ENCODE data around the gene ZGRF1.

The ZGRF1 gene, protein sequence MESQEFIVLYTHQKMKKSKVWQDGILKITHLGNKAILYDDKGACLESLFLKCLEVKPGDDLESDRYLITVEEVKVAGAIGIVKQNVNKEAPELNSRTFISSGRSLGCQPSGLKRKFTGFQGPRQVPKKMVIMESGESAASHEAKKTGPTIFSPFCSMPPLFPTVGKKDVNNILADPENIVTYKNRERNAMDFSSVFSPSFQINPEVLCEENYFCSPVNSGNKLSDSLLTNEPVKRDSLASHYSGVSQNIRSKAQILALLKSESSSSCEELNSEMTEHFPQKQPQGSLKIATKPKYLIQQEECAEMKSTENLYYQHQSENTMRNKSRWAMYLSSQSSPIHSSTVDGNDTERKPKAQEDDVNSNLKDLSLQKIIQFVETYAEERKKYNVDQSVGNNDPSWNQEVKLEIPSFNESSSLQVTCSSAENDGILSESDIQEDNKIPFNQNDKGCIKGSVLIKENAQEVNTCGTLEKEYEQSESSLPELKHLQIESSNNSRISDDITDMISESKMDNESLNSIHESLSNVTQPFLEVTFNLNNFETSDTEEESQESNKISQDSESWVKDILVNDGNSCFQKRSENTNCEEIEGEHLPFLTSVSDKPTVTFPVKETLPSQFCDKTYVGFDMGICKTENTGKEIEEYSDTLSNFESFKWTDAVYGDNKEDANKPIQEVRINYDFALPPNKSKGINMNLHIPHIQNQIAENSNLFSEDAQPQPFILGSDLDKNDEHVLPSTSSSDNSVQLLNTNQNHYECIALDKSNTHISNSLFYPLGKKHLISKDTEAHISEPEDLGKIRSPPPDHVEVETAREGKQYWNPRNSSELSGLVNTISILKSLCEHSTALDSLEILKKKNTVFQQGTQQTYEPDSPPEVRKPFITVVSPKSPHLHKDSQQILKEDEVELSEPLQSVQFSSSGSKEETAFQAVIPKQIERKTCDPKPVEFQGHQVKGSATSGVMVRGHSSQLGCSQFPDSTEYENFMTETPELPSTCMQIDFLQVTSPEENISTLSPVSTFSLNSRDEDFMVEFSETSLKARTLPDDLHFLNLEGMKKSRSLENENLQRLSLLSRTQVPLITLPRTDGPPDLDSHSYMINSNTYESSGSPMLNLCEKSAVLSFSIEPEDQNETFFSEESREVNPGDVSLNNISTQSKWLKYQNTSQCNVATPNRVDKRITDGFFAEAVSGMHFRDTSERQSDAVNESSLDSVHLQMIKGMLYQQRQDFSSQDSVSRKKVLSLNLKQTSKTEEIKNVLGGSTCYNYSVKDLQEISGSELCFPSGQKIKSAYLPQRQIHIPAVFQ (N-terminal part only)

DNA sequence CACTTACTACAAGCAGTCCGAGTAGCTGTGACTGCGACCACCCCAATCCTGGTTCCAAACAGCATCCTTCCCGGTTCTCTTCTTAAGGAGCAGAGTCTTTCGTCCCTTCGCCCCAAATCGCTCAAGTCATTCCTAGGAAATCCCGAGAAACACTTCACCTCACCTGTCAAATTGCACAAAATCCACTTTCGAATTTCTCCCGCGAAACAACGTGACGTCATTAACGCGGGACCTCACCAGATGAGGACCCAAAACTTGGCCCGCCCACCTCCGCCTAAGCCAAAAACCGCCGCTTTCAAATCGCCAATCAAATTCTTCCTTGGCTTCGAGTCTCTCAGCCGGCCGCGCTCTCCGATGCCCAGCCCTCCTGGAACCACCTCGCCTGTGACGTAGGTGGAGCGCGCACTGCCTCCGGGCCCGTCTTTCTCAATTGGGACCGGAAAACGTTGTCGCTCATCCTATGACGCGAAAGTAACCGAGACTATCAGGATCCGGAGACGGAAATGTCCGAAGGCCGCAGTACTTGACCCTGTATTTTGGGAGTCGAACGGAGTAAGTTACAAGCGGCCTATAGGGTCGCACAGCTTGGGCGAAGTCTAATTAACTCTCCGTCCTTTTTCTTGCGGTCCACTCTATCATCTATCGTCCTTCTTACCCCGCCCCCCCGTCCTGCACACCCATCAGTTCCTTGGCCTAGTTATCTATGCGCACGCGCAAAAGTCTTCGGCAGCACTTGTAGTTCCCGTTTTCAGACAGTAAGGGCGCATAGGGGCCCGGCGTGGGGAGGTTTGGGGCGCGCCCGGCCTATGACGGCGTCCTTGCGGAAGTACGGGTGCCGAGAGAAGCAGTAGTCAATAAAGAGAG, at the start of gene ZGRF1, which contains the start of gene LARP7:
ZGRF1 (minus strand) TSS at position 222 of the 864 bp plus-strand sequence. CDS start 3,733 bp downstream, outside the sequence.
LARP7 (plus strand) TSS at position 456 of the 864 bp plus-strand sequence. CDS start 7,527 bp downstream, outside the sequence.
- peak within 1 kb of the TSS; percentile 90 for H3K27ac ChIP-seq
- TF ChIP-seq, protein P1, sequence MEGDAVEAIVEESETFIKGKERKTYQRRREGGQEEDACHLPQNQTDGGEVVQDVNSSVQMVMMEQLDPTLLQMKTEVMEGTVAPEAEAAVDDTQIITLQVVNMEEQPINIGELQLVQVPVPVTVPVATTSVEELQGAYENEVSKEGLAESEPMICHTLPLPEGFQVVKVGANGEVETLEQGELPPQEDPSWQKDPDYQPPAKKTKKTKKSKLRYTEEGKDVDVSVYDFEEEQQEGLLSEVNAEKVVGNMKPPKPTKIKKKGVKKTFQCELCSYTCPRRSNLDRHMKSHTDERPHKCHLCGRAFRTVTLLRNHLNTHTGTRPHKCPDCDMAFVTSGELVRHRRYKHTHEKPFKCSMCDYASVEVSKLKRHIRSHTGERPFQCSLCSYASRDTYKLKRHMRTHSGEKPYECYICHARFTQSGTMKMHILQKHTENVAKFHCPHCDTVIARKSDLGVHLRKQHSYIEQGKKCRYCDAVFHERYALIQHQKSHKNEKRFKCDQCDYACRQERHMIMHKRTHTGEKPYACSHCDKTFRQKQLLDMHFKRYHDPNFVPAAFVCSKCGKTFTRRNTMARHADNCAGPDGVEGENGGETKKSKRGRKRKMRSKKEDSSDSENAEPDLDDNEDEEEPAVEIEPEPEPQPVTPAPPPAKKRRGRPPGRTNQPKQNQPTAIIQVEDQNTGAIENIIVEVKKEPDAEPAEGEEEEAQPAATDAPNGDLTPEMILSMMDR (conservative IDR thresholded peaks at IDR 0.05): peak; percentile 87

DNA sequence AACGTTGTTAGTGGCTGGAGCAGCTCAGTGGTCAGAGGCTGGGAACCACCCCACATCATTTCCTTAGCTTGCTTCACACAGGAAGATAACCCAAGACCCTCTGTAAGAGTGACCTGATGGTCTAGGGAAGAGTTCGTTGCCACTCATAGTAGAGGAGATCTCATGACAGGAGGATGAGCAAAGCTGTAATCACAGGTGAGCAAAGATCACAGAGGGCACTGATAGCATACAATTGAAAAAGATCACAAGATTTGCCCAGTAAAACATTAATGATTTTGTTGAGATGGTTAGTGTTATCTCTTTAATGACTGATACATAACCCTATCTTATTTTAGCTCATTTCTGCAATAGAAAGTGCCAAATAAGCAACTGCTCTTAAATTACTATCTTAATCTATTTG, 44.3 kb upstream of the ZGRF1 start:
- TF ChIP-seq, protein P1 (conservative IDR thresholded peaks at IDR 0.05): no peak
- H3K27ac ChIP-seq: no peak overlapping the region

DNA sequence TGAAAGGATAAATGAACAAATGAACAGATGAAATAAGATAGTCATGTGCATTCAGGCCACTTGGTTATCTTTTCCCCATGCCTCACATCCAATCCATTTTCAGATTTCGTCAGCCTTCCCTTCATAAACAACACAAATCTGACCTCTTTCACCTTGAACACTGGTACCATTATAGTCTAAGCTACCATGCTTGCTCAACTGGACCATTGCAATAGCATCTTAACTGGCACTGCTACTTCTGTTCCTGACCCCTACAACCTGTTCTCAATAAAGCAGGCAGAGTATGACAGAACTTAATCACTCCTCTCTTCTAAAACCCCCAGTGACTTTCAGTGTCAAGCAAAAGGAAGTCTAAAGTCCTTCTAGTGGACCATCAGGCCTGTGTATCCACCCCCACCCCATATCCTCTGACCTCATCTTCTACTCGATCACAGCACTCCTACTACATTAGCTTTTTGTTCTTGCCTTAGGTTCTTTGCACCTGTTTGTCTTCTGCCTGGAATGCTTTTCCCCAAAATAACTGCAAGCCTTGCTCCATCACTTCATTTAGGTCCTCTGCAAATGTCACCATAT, 40.9 kb upstream of the ZGRF1 start:
- TF ChIP-seq, protein P1 (conservative IDR thresholded peaks at IDR 0.05): no peak
- no peak overlapping the region for H3K27ac ChIP-seq

DNA sequence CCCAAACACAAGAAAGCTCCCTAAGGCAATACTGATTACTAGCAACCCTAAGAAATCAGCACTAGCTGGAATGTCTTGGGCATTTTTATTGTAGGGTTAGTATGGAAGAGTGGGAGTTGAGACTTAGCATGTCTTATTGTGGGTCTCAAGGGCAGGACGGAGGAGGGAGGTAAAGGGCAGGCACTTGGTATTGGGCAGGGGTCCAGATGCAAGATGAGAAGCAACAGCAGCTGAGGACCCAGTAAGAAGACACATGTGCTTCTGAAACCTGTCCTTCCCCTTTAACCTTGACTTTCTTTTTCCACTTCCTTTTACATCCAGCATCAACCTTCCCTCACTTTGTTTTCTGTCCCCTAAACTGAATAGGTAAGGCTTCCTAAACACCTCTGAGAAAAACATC, 37.7 kb upstream of the ZGRF1 start:
- TF ChIP-seq, protein P1 (conservative IDR thresholded peaks at IDR 0.05): no peak

DNA sequence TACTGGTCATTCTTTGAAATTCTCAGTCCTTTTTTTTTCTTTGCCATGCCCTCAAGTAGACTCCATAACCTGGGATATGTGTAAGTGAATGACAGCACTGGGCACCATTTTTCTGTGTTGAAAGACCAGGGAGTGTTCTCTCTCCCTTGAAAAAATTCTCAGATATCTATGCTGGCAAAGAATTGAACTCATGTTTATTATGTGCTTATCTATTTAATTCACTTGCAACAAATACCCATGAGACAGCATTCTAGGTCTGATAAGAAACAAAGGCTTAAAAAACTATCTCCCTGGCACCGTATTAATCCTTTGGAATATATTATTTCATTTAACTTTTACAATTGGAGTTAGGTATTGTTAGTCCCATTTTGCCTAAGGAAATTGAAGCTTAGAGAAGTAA, 37.0 kb upstream of the ZGRF1 start:
- H3K27ac ChIP-seq: no peak overlapping the region
- TF ChIP-seq, protein P1 (conservative IDR thresholded peaks at IDR 0.05): no peak

More for the DNA sequence above, 37.7 kb upstream of the ZGRF1 start:
- no peak overlapping the region for H3K27ac ChIP-seq

DNA sequence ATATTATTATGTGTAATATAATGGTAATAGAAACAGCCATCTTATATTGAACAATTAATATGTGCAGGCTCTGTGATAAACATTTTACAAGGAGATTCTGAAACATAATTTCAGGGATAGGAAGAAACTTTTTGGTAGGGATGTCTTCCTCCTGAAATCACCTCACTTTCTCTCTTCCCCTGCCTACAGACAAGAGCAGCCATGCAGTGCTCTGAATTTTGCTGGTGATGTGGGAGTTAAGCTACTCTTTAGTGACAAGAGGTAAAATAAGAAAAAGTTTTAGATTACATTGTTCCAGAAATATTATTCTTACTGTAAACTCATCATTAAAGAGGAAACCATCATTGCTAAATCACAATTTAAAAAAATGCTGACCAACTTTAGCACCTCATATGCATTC, 36.4 kb upstream of the ZGRF1 start:
- TF ChIP-seq, protein P1 (conservative IDR thresholded peaks at IDR 0.05): no peak
- no peak overlapping the region for H3K27ac ChIP-seq

All from VCaP (cell line).